ENCODE measurements around the gene GRK5.

GRK5 gene

GRCh38 chr10:119445311-119445934 lies 238.1 kb downstream of the GRK5 start:
- peak; percentile 97 for TF ChIP-seq CTCF (IDR thresholded peaks at IDR 0.05; ENCODE audit: extremely low read depth, missing control alignments)
- DNase-seq (ENCODE audit: low spot score), result peak; percentile 86

- no peak for DNase-seq (ENCODE audit: low spot score)
- TF ChIP-seq CTCF (IDR thresholded peaks at IDR 0.05; ENCODE audit: extremely low read depth, missing control alignments), result no peak
Measured at GRCh38 chr10:119445935-119446317, 238.6 kb downstream of the GRK5 start.

GRCh38 chr10:119446441-119447277 lies 239.3 kb downstream of the GRK5 start:
- no peak for TF ChIP-seq CTCF (IDR thresholded peaks at IDR 0.05; ENCODE audit: extremely low read depth, missing control alignments)
- DNase-seq (ENCODE audit: low spot score), result no peak

- DNase-seq (ENCODE audit: low spot score), result no peak
Measured at GRCh38 chr10:119447421-119447820, 240.1 kb downstream of the GRK5 start.

GRCh38 chr10:119447823-119448546 lies 240.6 kb downstream of the GRK5 start:
- DNase-seq (ENCODE audit: low spot score), result no peak

More at GRCh38 chr10:119447421-119447820, 240.1 kb downstream of the GRK5 start:
- TF ChIP-seq CTCF (IDR thresholded peaks at IDR 0.05; ENCODE audit: extremely low read depth, missing control alignments), result no peak

GRCh38 chr10:119448628-119449584 lies 241.5 kb downstream of the GRK5 start:
- TF ChIP-seq CTCF (IDR thresholded peaks at IDR 0.05; ENCODE audit: extremely low read depth, missing control alignments), result no peak

More at GRCh38 chr10:119447823-119448546, 240.6 kb downstream of the GRK5 start:
- TF ChIP-seq CTCF (IDR thresholded peaks at IDR 0.05; ENCODE audit: extremely low read depth, missing control alignments), result no peak

More at GRCh38 chr10:119448628-119449584, 241.5 kb downstream of the GRK5 start:
- DNase-seq (ENCODE audit: low spot score), result no peak

Data from GM20000 (cell line).